Measurements from ENCODE around the gene MTHFSD.

Gene MTHFSD

GRCh38 chr16:86500708-86501510 is 54.1 kb downstream of the MTHFSD start:
- DNase-seq (ENCODE audit: low read depth): no peak

GRCh38 chr16:86499889-86500707 is 54.9 kb downstream of the MTHFSD start:
- no peak overlapping the region for H3K4me3 ChIP-seq (ENCODE audit: control insufficient read depth, low read depth, low read length)

More at GRCh38 chr16:86500708-86501510, 54.1 kb downstream of the MTHFSD start:
- TF ChIP-seq, protein P1, sequence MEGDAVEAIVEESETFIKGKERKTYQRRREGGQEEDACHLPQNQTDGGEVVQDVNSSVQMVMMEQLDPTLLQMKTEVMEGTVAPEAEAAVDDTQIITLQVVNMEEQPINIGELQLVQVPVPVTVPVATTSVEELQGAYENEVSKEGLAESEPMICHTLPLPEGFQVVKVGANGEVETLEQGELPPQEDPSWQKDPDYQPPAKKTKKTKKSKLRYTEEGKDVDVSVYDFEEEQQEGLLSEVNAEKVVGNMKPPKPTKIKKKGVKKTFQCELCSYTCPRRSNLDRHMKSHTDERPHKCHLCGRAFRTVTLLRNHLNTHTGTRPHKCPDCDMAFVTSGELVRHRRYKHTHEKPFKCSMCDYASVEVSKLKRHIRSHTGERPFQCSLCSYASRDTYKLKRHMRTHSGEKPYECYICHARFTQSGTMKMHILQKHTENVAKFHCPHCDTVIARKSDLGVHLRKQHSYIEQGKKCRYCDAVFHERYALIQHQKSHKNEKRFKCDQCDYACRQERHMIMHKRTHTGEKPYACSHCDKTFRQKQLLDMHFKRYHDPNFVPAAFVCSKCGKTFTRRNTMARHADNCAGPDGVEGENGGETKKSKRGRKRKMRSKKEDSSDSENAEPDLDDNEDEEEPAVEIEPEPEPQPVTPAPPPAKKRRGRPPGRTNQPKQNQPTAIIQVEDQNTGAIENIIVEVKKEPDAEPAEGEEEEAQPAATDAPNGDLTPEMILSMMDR (conservative IDR thresholded peaks at IDR 0.05; ENCODE audit: control insufficient read depth, insufficient read depth, low read depth, low read length): no peak
- H3K4me3 ChIP-seq (ENCODE audit: control insufficient read depth, low read depth, low read length): no peak overlapping the region

DNA sequence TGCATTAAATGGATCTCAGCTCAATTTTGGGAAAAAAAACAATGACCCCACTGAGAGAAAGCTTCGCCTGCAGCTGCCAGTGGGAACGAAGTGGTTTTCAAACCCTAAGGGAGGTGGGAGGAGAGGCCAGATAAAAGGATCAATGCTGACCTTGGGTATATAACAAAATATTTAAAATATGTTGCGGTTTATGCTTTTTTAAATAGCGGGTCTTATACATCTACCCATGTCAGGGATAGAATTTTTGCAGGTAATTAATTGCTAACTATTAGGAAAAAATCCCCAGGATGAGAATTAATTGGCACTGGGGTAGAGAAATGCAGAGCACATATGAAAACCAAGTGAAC is 55.6 kb downstream of the MTHFSD start:
- TF ChIP-seq, protein P1 (conservative IDR thresholded peaks at IDR 0.05; ENCODE audit: control insufficient read depth, insufficient read depth, low read depth, low read length): no peak

More at GRCh38 chr16:86499889-86500707, 54.9 kb downstream of the MTHFSD start:
- TF ChIP-seq, protein P1 (conservative IDR thresholded peaks at IDR 0.05; ENCODE audit: control insufficient read depth, insufficient read depth, low read depth, low read length): no peak
- no peak for DNase-seq (ENCODE audit: low read depth)

GRCh38 chr16:86498671-86499439 is 56.2 kb downstream of the MTHFSD start:
- H3K4me3 ChIP-seq (ENCODE audit: control insufficient read depth, low read depth, low read length): no peak overlapping the region

More for the DNA sequence above, 55.6 kb downstream of the MTHFSD start:
- no peak for DNase-seq (ENCODE audit: low read depth)
- no peak overlapping the region for H3K4me3 ChIP-seq (ENCODE audit: control insufficient read depth, low read depth, low read length)

GRCh38 chr16:86498155-86498670 is 56.8 kb downstream of the MTHFSD start:
- no peak overlapping the region for H3K4me3 ChIP-seq (ENCODE audit: control insufficient read depth, low read depth, low read length)
- DNase-seq (ENCODE audit: low read depth): no peak
- TF ChIP-seq, protein P1 (conservative IDR thresholded peaks at IDR 0.05; ENCODE audit: control insufficient read depth, insufficient read depth, low read depth, low read length): no peak

More at GRCh38 chr16:86498671-86499439, 56.2 kb downstream of the MTHFSD start:
- no peak for DNase-seq (ENCODE audit: low read depth)
- TF ChIP-seq, protein P1 (conservative IDR thresholded peaks at IDR 0.05; ENCODE audit: control insufficient read depth, insufficient read depth, low read depth, low read length): no peak

DNA sequence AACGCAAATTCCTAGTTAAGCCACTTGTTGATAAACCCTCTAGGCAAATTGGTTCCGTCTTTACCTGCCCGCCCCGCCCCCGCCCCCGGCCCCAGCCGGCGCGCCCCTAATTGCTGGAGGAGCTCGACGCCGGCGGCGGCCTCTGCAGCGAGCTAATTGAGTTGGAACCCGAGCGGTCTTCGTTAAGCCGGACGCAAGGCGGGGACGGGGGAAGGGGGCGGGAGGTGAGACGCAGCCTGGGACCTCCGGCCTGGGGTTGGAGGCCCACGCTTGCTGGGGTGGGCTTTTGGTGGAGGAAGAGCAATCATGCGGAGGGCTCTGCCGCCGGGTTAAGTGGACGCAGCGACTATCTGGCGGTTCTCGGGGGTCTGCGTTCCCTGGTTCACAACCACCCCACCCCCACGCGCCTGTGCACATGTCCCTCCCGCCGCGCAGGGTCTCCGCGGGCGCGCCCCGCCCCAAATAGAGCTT is 57.4 kb downstream of the MTHFSD start:
- TF ChIP-seq, protein P1 (conservative IDR thresholded peaks at IDR 0.05; ENCODE audit: control insufficient read depth, insufficient read depth, low read depth, low read length): no peak
- no peak overlapping the region for H3K4me3 ChIP-seq (ENCODE audit: control insufficient read depth, low read depth, low read length)
- no peak for DNase-seq (ENCODE audit: low read depth)

Data from fibroblast of mammary gland (primary cell).